H9 (cell line): ENCODE results near the gene SLC39A10. TPM values are rescaled to one million over a fixed set of nuclear protein-coding genes. Genes with fewer than 3 reads are reported as not detected.

ENCODE experiments used
- DNase-seq: peaks from one replicate; pipeline ENCODE4 v3.0.0-alpha.2; 2017
- H2AFZ ChIP-seq: one replicate; pipeline ENCODE4 v1.6.1; 2013; ENCODE audit warnings: mild to moderate bottlenecking, low read length, control low read depth, moderate library complexity
- H2AK5ac ChIP-seq: 2 replicates; pipeline ENCODE4 v1.6.1; 2013; ENCODE audit warnings: low read length, control low read depth, mixed read lengths; ENCODE audit not compliant: insufficient read length
- H2BK120ac ChIP-seq: one replicate; pipeline ENCODE4 v1.6.1; 2013; ENCODE audit warnings: low read depth, mild to moderate bottlenecking, low read length, control low read depth, inconsistent platforms; ENCODE audit not compliant: poor library complexity, severe bottlenecking
- H2BK12ac ChIP-seq: 2 replicates; pipeline ENCODE4 v1.6.1; 2013; ENCODE audit warnings: low read length, control low read depth, mixed read lengths, low read depth; ENCODE audit not compliant: insufficient read length
- H2BK15ac ChIP-seq: 2 replicates; pipeline ENCODE4 v1.6.1; 2013; ENCODE audit warnings: low read depth, low read length, control low read depth
- H2BK20ac ChIP-seq: one replicate; pipeline ENCODE4 v1.6.1; 2013; ENCODE audit warnings: low read depth, mild to moderate bottlenecking, low read length, control low read depth, inconsistent platforms; ENCODE audit not compliant: poor library complexity, severe bottlenecking
- H2BK5ac ChIP-seq: 2 replicates; pipeline ENCODE4 v1.6.1; 2013; ENCODE audit warnings: low read length, control low read depth, mixed read lengths; ENCODE audit not compliant: insufficient read length
- H3K14ac ChIP-seq: 2 replicates; pipeline ENCODE4 v1.6.1; 2013; ENCODE audit warnings: low read length, control low read depth; ENCODE audit not compliant: insufficient read depth
- H3K18ac ChIP-seq: 2 replicates; pipeline ENCODE4 v1.6.1; 2013; ENCODE audit warnings: low read depth, mild to moderate bottlenecking, mixed read lengths, low read length, control low read depth; ENCODE audit not compliant: insufficient read length
- H3K23ac ChIP-seq: 2 replicates; pipeline ENCODE4 v1.6.1; 2013; ENCODE audit warnings: low read length, control low read depth, mixed read lengths, low read depth; ENCODE audit not compliant: insufficient read length
- H3K23me2 ChIP-seq: 2 replicates; pipeline ENCODE4 v1.6.1; 2013; ENCODE audit warnings: low read depth, mild to moderate bottlenecking, mixed read lengths, low read length, control low read depth; ENCODE audit not compliant: insufficient read length, poor library complexity, severe bottlenecking
- H3K27ac ChIP-seq: 2 replicates; pipeline ENCODE4 v1.5.1; 2013; ENCODE audit warnings: low read length, control low read depth, mixed read lengths, low read depth; ENCODE audit not compliant: insufficient read length
- H3K27me3 ChIP-seq: 2 replicates; pipeline ENCODE4 v1.6.1; 2013; ENCODE audit warnings: low read length, control low read depth, inconsistent platforms; ENCODE audit not compliant: insufficient read depth
- H3K4ac ChIP-seq: 2 replicates; pipeline ENCODE4 v1.6.1; 2013; ENCODE audit warnings: low read depth, mild to moderate bottlenecking, control low read depth, inconsistent platforms, low read length, moderate library complexity
- H3K4me1 ChIP-seq: 2 replicates; pipeline ENCODE4 v1.6.1; 2013; ENCODE audit warnings: low read length, control low read depth, inconsistent platforms; ENCODE audit not compliant: insufficient read depth
- H3K4me2 ChIP-seq: 2 replicates; pipeline ENCODE4 v1.6.1; 2013; ENCODE audit warnings: low read length, control low read depth, mixed read lengths; ENCODE audit not compliant: insufficient read length, insufficient read depth
- H3K56ac ChIP-seq: 2 replicates; pipeline ENCODE4 v1.6.1; 2013; ENCODE audit warnings: low read depth, mild to moderate bottlenecking, mixed read lengths, low read length, control low read depth; ENCODE audit not compliant: insufficient read length
- H3K79me1 ChIP-seq: 2 replicates; pipeline ENCODE4 v1.6.1; 2013; ENCODE audit warnings: low read depth, mild to moderate bottlenecking, moderate library complexity, low read length, control low read depth, inconsistent platforms; ENCODE audit not compliant: insufficient read depth, poor library complexity, severe bottlenecking
- H3K79me2 ChIP-seq: 2 replicates; pipeline ENCODE4 v1.6.1; 2013; ENCODE audit warnings: low read length, control low read depth, inconsistent platforms; ENCODE audit not compliant: insufficient read depth
- H3K9ac ChIP-seq: 2 replicates; pipeline ENCODE4 v1.6.1; 2013; ENCODE audit warnings: low read length, control low read depth, mixed read lengths; ENCODE audit not compliant: insufficient read length; ENCODE audit errors: extremely low read depth
- H3K9me3 ChIP-seq: one replicate; pipeline ENCODE4 v1.6.1; 2013; ENCODE audit warnings: low read depth, low read length, inconsistent platforms; ENCODE audit not compliant: control insufficient read depth
- H3T11ph ChIP-seq: one replicate; pipeline ENCODE4 v1.6.1; 2013; ENCODE audit warnings: mild to moderate bottlenecking, low read length, control low read depth, inconsistent platforms
- H4K20me1 ChIP-seq: one replicate; pipeline ENCODE4 v1.6.1; 2013; ENCODE audit not compliant: control insufficient read depth, insufficient read length, insufficient read depth
- H4K5ac ChIP-seq: 2 replicates; pipeline ENCODE4 v1.6.1; 2013; ENCODE audit warnings: low read depth, mild to moderate bottlenecking, mixed read lengths, low read length, control low read depth; ENCODE audit not compliant: insufficient read length
- H4K8ac ChIP-seq: replicated peaks from 2 replicates; pipeline ENCODE4 v1.6.1; 2013; ENCODE audit warnings: low read length, control low read depth, mixed read lengths, low read depth; ENCODE audit not compliant: insufficient read length
- H4K91ac ChIP-seq: 2 replicates; pipeline ENCODE4 v1.6.1; 2013; ENCODE audit warnings: low read depth, mild to moderate bottlenecking, moderate library complexity, mixed read lengths, low read length, control low read depth; ENCODE audit not compliant: insufficient read length
- H3K27ac Mint-ChIP-seq, 3 experiments: 2 replicates in 2 of 3; 3 replicates in 1 of 3; pipeline ENCODE4 v1.8.0; 2020 to 2021; ENCODE audit warnings: mixed read lengths in 3 of 3, mild to moderate bottlenecking in 1 of 3, moderate library complexity in 1 of 3
- H3K27me3 Mint-ChIP-seq: 2 replicates; pipeline ENCODE4 v1.8.0; 2021; ENCODE audit warnings: low read depth, mild to moderate bottlenecking, moderate library complexity, mixed read lengths
- H3K36me3 Mint-ChIP-seq, 3 experiments: 2 replicates in 2 of 3; 3 replicates in 1 of 3; pipeline ENCODE4 v1.8.0; 2020 to 2021; ENCODE audit warnings: low read depth in 3 of 3, mixed read lengths in 3 of 3; ENCODE audit not compliant: insufficient read depth in 1 of 3
- H3K4me1 Mint-ChIP-seq, 2 experiments: 2 replicates each; pipeline ENCODE4 v1.8.0; 2020; ENCODE audit warnings: mixed read lengths in 2 of 2
- H3K4me3 Mint-ChIP-seq, 2 experiments: 2 replicates in 1 of 2; 3 replicates in 1 of 2; pipeline ENCODE4 v1.8.0; 2020 to 2021; ENCODE audit warnings: mild to moderate bottlenecking in 2 of 2, mixed read lengths in 2 of 2, moderate library complexity in 1 of 2
- H3K9me3 Mint-ChIP-seq, 2 experiments: 2 replicates in 1 of 2; 3 replicates in 1 of 2; pipeline ENCODE4 v1.8.0; 2020; ENCODE audit warnings: mild to moderate bottlenecking in 2 of 2, mixed read lengths in 2 of 2, moderate library complexity in 1 of 2
- WGBS: extraction: QIAGEN DNeasy Blood & Tissue Kit; methylation state at CpG from one replicate; pipeline ENCODE4 v1.1.7; 2013; ENCODE audit warnings: missing lambda C conversion rate, low lambda C conversion rate, mixed read lengths; ENCODE audit not compliant: insufficient read length; ENCODE audit errors: extremely low coverage; 5-methylcytosine and 5-hydroxymethylcytosine counted together
- total RNA-seq: library from RNA; stranded (reverse); gene quantifications from 2 replicates; pipeline ENCODE4 v1.2.1, GENCODE V29; 2021
- TF ChIP-seq, protein P1 (sequence below): fragments of 200-600 bp; sonication (generic); conservative IDR thresholded peaks from 3 replicates; pipeline ENCODE4 v1.8.0; 2021; ENCODE audit warnings: antibody characterized with exemption, mild to moderate bottlenecking

The SLC39A10 gene
- total RNA-seq, 1 experiment from 2014 or later, result 161 TPM

DNA sequence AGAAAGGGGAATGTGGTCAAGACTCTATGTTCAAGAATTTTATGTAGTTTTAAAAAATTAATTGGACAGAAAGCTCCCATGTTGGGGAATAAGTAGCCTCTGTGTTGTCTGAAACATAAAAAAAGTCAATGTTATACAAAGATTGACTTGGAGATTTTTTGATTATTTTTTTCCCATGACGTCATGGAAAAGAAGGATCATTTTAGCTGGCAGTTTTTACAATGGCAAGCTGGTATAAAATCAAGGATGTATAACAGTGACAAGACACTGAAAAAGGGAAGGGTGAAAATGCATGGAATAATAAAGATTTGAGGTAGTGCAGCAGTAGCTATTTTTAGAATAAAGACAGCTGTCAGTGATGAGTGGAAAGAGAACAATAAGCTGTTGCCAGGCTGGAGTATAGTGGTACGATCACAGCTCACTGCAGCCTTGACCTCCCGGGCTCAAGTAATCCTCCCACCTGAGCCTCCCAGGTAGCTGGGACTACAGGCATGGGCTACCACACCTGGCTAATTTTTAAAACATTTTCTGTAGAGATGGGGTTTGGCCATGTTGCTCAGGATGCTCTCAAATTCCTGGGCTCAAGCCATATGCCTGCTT, 9.2 kb downstream of the SLC39A10 start:
- Histone ChIP-seq H4K8ac (no peak overlapping the region), H2AK5ac (no peak overlapping the region), H3K23ac (no peak overlapping the region), H3K27me3 (no peaks in the 10 kb centered on the region), H3K4me2 (no peak overlapping the region), H3K56ac (no peak overlapping the region), H3K4ac (no peak overlapping the region), H2BK120ac (no peak overlapping the region), H3K23me2 (no peaks in the 10 kb centered on the region), H3K9ac (no peak overlapping the region), H3K27ac (no peak overlapping the region), H4K20me1 (no peaks in the 10 kb centered on the region), H3K79me1 (no peaks in the 10 kb centered on the region), H2AFZ (no peak overlapping the region), H2BK15ac (no peak overlapping the region), H4K5ac (no peak overlapping the region), H2BK12ac (no peak overlapping the region), H3K9me3 (no peaks in the 10 kb centered on the region), H3K4me1 (no peaks in the 10 kb centered on the region), H3T11ph (no peak overlapping the region), H2BK20ac (no peak overlapping the region), H3K14ac (no peak overlapping the region), H3K79me2 (peaks cover 16% of the 10 kb centered on the region; the same call in 1 of the 2 replicates), H3K18ac (no peak overlapping the region), H2BK5ac (no peak overlapping the region), H4K91ac (no peak overlapping the region)
- TF ChIP-seq, protein P1, sequence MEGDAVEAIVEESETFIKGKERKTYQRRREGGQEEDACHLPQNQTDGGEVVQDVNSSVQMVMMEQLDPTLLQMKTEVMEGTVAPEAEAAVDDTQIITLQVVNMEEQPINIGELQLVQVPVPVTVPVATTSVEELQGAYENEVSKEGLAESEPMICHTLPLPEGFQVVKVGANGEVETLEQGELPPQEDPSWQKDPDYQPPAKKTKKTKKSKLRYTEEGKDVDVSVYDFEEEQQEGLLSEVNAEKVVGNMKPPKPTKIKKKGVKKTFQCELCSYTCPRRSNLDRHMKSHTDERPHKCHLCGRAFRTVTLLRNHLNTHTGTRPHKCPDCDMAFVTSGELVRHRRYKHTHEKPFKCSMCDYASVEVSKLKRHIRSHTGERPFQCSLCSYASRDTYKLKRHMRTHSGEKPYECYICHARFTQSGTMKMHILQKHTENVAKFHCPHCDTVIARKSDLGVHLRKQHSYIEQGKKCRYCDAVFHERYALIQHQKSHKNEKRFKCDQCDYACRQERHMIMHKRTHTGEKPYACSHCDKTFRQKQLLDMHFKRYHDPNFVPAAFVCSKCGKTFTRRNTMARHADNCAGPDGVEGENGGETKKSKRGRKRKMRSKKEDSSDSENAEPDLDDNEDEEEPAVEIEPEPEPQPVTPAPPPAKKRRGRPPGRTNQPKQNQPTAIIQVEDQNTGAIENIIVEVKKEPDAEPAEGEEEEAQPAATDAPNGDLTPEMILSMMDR, result no peak
- H3K27ac Mint-ChIP-seq, result peak overlapping the region in 1 of 3 experiments; percentile 41; a peak in 2 of 7 replicates
- no CpG with 5 or more reads among the region's 3 CpGs for WGBS
- H3K9me3 Mint-ChIP-seq, result no peaks in the 10 kb centered on the region
- no peak overlapping the region for H3K4me3 Mint-ChIP-seq
- peaks cover 0 to 3% (median 0%) of the 10 kb centered on the region in 3 experiments; a peak in 1 of 7 replicates for H3K36me3 Mint-ChIP-seq
- no peaks in the 10 kb centered on the region for H3K27me3 Mint-ChIP-seq
- peaks cover 18 to 23% of the 10 kb centered on the region in 2 experiments for H3K4me1 Mint-ChIP-seq
- DNase-seq, result no peak
